IPS-11a (cell line): ENCODE measurements around the gene GRIN2C.

Experiments
- H3K4me3 ChIP-seq: one replicate; pipeline ENCODE4 v1.5.1; 2013; ENCODE audit warnings: low read depth, low read length, control low read depth

Gene GRIN2C

GRCh38 chr17:74804683-74805082, 55.0 kb downstream of the GRIN2C start:
- no peak overlapping the region for H3K4me3 ChIP-seq

DNA sequence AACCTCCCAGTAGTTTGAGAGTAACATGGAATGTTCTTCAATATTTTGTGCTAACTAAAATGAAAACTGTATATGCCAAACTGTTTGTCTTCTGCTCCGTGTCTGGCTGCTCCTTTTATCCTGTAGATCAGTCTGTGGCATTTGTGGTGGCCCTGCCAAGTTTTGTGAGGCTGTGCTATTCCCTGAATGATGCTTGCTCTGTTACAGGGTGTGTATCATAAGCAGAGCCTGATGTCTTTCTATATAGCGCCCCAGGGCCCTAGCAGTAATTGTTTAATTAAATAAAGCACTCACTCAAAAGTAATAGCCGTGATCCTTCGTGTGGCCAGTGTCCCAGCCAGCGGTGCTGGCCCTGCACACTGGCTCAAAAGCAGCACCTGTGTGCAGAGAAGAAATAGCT, 55.7 kb downstream of the GRIN2C start:
- no peak overlapping the region for H3K4me3 ChIP-seq

GRCh38 chr17:74803388-74803930, 56.2 kb downstream of the GRIN2C start:
- no peak overlapping the region for H3K4me3 ChIP-seq

DNA sequence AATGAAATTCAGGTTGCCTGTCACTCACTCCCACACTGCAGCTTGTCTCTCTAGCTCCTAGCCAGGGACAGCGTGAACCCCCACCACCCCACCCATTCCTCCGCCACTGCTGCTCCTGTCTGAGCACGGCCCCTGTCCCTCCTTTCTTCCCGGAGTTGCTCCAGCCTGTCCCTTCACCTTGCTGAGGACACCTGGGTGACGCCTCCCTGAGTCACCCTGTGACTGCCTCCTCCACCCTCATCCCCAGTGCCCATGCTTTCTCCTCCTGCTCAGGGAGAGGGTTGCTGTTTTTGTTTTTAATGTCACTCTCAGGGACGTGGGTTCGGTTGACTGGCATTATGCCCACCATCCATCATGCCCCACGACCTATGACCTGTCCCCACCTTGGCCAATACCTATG, 57.8 kb downstream of the GRIN2C start:
- H3K4me3 ChIP-seq, result no peak overlapping the region

GRCh38 chr17:74800531-74800930, 59.2 kb downstream of the GRIN2C start:
- H3K4me3 ChIP-seq, result no peak overlapping the region

DNA sequence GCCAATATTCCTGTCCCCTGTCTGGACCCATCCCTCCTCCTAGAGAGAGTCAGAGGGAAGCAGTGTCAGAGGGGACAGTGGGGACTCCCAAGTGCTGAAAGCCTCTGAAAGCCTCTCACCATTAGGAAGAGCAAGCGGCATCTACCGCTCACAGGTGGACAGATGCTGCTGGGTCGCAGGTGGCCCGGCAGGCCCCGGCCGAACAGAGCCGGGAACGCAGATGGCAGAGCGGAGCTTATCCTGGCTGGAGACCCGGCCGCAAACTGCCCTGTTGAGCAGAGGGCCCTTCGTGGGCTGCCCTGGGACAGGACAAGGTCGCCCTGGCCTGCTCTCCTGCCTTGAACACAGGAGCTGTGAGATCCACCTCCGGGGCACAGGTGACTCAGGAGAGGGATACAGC, 60.6 kb downstream of the GRIN2C start:
- H3K4me3 ChIP-seq, result no peak overlapping the region

DNA sequence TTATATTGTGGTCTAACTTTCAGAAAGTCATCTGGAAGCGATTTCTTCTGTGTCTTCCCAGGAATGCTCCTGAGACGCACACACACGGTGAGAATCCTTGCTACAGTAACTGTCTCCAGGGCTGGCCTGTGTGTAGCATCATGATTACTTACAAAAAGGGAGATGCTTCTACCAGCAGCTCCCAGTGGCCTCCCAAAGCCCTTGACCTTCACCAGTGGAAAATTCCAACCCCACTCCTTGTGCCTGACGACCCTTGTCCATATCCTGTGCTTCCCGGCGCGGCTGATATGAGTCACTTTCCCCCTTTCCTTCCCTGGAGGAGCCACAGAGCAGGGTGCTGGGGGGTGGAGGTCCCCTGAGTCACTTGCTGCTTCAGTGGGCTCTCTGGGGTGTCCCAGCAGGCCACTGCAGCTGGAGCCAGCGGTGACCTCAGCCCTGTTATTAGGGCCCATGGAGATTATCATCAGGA, 61.4 kb downstream of the GRIN2C start:
- H3K4me3 ChIP-seq, result no peak overlapping the region

- H3K4me3 ChIP-seq, result no peak overlapping the region
Measured at GRCh38 chr17:74797824-74798223, 61.9 kb downstream of the GRIN2C start.

GRCh38 chr17:74796866-74797265, 62.8 kb downstream of the GRIN2C start:
- no peak overlapping the region for H3K4me3 ChIP-seq

GRCh38 chr17:74796211-74796610, 63.5 kb downstream of the GRIN2C start:
- no peak overlapping the region for H3K4me3 ChIP-seq

- H3K4me3 ChIP-seq, result no peak overlapping the region
Measured at GRCh38 chr17:74795327-74796020, 64.2 kb downstream of the GRIN2C start.

GRCh38 chr17:74792586-74793105, 67.0 kb downstream of the GRIN2C start:
- no peak overlapping the region for H3K4me3 ChIP-seq
